Measurements from ENCODE around the gene SLC38A2.

GRCh38 chr12:46404733-46405132, 32.2 kb upstream of the SLC38A2 start:
- TF ChIP-seq POLR2A (IDR thresholded peaks at IDR 0.05) (no peak), CTCF (IDR thresholded peaks at IDR 0.05) (no peak)

Measured in lower leg skin (tissue), 3 donors.